Left lung (tissue), 10 donors: ENCODE results near the gene PRRT4. TPM values are rescaled to one million over a fixed set of nuclear protein-coding genes. Genes with fewer than 3 reads are reported as not detected.

Experiments used
- ATAC-seq: fragments of 200-7000 bp; cut with Tn5 transposase; one replicate; pipeline ENCODE4 v1.9.1; 2020; ENCODE audit warnings: moderate library complexity
- DNase-seq, 4 donors: peaks; one replicate each; pipeline ENCODE4 v3.0.0-alpha.2; 2013 to 2020
- H3K27ac ChIP-seq, 2 donors: fragments of 200-600 bp; sonication (generic) in 1 of 2; one replicate each; pipeline versions ENCODE4 v1.5.0 to v1.8.0; 2020 to 2021
- H3K27me3 ChIP-seq, 2 donors: fragments of 200-600 bp; sonication (generic) in 1 of 2; one replicate each; pipeline versions ENCODE4 v1.5.0 to v1.8.0; 2020 to 2021
- H3K36me3 ChIP-seq, 2 donors: fragments of 200-600 bp; sonication (generic) in 1 of 2; one replicate each; pipeline versions ENCODE4 v1.5.0 to v1.8.0; 2020 to 2021
- H3K4me1 ChIP-seq, 2 donors: fragments of 200-600 bp; one replicate each; pipeline ENCODE4 v1.8.0; 2021
- H3K4me3 ChIP-seq, 2 donors: fragments of 200-600 bp; sonication (generic) in 1 of 2; one replicate each; pipeline versions ENCODE4 v1.5.0 to v1.8.0; 2020 to 2021; ENCODE audit warnings: mild to moderate bottlenecking in 1 of 2
- H3K9me3 ChIP-seq, 2 donors: fragments of 200-600 bp; sonication (generic) in 1 of 2; one replicate each; pipeline versions ENCODE4 v1.5.0 to v1.8.0; 2020 to 2021
- CTCF ChIP-seq, 2 donors: fragments of 200-600 bp; sonication (generic) in 1 of 2; IDR thresholded peaks; one replicate each; pipeline versions ENCODE4 v1.5.0 to v1.8.0; 2021; ENCODE audit warnings: antibody characterized with exemption in 2 of 2
- intact Hi-C, 2 donors: fragments of 100-400 bp; cut with DNase I; formaldehyde crosslinking; loops; one replicate each; pipeline versions ENCODE4 v1.11.2 to v1.14.2; 2022
- polyA plus RNA-seq, 6 donors: library from polyadenylated mRNA; unstranded; fragments of 120-200 nt; gene quantifications; one replicate each; pipeline ENCODE4 v1.2.1, GENCODE V29; 2013; ENCODE audit not compliant: insufficient read length in 6 of 6
- total RNA-seq, 2 donors: library from RNA; stranded (reverse); fragmentation: NEBNext Ultra II Directional; extraction: Animal tissue kit (Norgen Biotek cat#: 25700); gene quantifications; one replicate each; pipeline ENCODE4 v1.2.1, GENCODE V29; 2021
- donor health status: DM: no; HTN: yes; CAD: no.
- donor health status: DM: no; HTN: no; CAD: no.

Gene PRRT4
- total and polyA plus RNA-seq, 8 donors, result 0.42 to 3.8 (median 2.7) TPM

- Histone ChIP-seq H3K36me3 (peaks cover 0 to 33% of the 10 kb centered on the region in 2 donors), H3K4me1 (peaks cover 13 to 30% of the 10 kb centered on the region in 2 donors), H3K27me3 (no peaks in the 10 kb centered on the region), H3K9me3 (no peaks in the 10 kb centered on the region), H3K27ac (no peak overlapping the region), H3K4me3 (no peak overlapping the region)
- no peak for TF ChIP-seq CTCF (IDR thresholded peaks at IDR 0.05)
- ATAC-seq (no peak), DNase-seq (no peak)
- intact Hi-C loops, result no loop called here
Observed at GRCh38 chr7:128341733-128342132, 19.8 kb downstream of the PRRT4 start.

GRCh38 chr7:128335730-128336129 is 25.8 kb downstream of the PRRT4 start:
- H3K4me1 ChIP-seq, result no peaks in the 10 kb centered on the region
- no peak overlapping the region for H3K4me3 ChIP-seq
- intact Hi-C loops, result no loop called here
- no peak for TF ChIP-seq CTCF (IDR thresholded peaks at IDR 0.05)
- no peak overlapping the region for H3K27ac ChIP-seq
- no peak for DNase-seq
- no peaks in the 10 kb centered on the region for H3K9me3 ChIP-seq
- peaks cover 0 to 90% of the 10 kb centered on the region in 2 donors for H3K36me3 ChIP-seq
- no peak for ATAC-seq
- no peaks in the 10 kb centered on the region for H3K27me3 ChIP-seq

DNA sequence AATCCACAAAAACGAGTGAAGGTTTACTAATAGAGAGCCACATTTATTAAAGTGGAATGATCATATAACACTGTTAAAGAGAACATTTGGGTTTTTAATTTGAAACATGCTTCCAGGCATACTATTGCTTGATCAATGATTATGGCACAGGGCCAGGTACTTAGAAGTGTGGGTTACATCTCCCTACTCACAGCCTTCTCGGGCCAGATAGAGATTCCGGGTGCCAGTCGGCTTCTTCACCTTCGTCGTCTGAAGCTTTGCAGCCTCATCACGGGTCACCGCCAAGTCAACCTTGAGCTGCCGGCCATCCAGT is 37.2 kb downstream of the PRRT4 start:
- no peak overlapping the region for H3K27ac ChIP-seq
- DNase-seq, result no peak
- no peak overlapping the region for H3K4me3 ChIP-seq
- no peaks in the 10 kb centered on the region for H3K27me3 ChIP-seq
- intact Hi-C loops, result no loop called here
- no peaks in the 10 kb centered on the region for H3K4me1 ChIP-seq
- no peaks in the 10 kb centered on the region for H3K9me3 ChIP-seq
- no peak for TF ChIP-seq CTCF (IDR thresholded peaks at IDR 0.05)
- no peak for ATAC-seq
- H3K36me3 ChIP-seq, result peaks cover 0 to 94% of the 10 kb centered on the region in 2 donors

DNA sequence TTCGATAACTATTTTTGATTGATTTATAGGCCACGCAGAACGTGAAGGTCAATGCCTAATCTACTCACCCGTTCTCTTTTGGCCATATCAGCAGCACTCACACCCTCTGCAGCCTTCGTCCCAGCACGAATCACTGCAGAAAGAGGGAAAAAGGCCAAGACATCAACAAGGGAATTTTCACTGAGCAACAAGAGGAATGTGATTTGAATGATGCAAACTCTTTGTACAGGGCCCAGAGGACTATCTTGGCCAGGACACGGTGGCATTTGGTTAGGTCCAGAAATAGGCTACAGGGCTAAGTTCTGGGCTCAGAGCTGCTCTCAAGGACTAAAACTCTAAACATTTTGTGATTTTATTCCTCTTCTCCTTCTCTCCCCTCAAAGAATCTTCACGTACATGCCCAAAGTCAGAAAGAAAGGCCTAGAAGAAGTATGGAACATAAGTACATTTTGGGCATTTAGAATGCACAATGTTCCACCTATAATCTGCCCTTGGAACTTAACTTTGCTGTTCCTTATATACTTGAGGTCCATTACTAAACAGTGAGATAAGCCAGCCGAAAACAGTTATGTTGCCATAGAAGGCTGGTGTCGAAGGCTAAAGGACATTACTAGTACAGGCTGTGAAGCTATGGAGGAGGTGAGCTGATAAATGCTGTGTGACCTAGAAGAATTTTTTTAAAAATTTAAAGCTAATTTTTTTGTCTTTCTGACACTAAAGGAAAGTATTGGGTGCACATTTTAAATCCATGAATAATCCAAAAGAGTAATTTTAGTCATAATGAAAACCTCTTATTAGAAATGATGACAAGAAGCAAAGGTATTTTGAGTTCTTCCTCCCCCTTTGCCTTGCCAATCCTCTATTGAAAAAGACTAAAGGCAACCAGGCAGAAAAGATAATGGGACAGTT is 37.8 kb downstream of the PRRT4 start:
- TF ChIP-seq CTCF (IDR thresholded peaks at IDR 0.05), result no peak
- ATAC-seq (no peak), DNase-seq (peak in 2 of 4 donors; percentile 71 to 73)
- Histone ChIP-seq H3K4me1 (no peaks in the 10 kb centered on the region), H3K27me3 (no peaks in the 10 kb centered on the region), H3K4me3 (no peak overlapping the region), H3K9me3 (no peaks in the 10 kb centered on the region), H3K36me3 (peaks cover 0 to 94% of the 10 kb centered on the region in 2 donors), H3K27ac (no peak overlapping the region)
- intact Hi-C loops, result no loop called here

- no peaks in the 10 kb centered on the region for H3K4me1 ChIP-seq
- intact Hi-C loops, result no loop called here
- DNase-seq (peak in 2 of 4 donors; percentile 81 to 87), ATAC-seq (peak; percentile 24)
- H3K4me3 ChIP-seq, result no peak overlapping the region
- H3K27ac ChIP-seq, result no peak overlapping the region
- H3K27me3 ChIP-seq, result no peaks in the 10 kb centered on the region
- H3K36me3 ChIP-seq, result peaks cover 0 to 94% of the 10 kb centered on the region in 2 donors
- TF ChIP-seq CTCF (IDR thresholded peaks at IDR 0.05), result no peak
- no peaks in the 10 kb centered on the region for H3K9me3 ChIP-seq
Observed at GRCh38 chr7:128323040-128323439, 38.5 kb downstream of the PRRT4 start.
